ENCODE measurements around the gene ZNF500. TPM values are rescaled to one million over a fixed set of nuclear protein-coding genes. Genes with fewer than 3 reads are reported as not detected.

ZNF500 gene
- total and polyA plus RNA-seq, 10 of the 15 experiments (the other 5 are each of a cell fraction or from before 2014, with no cell fraction given) = 0.99 to 13.1 (median 5.5) TPM

- TF ChIP-seq ZNF592 (IDR thresholded peaks at IDR 0.05) (no peak), ASH2L (IDR thresholded peaks at IDR 0.05; ENCODE audit: borderline replicate concordance, low read depth) (no peak), YY1 (IDR thresholded peaks at IDR 0.05; ENCODE audit: low read depth, low read length) (no peak), MXI1 (IDR thresholded peaks at IDR 0.05; ENCODE audit: low read depth, low read length) (no peak), PAX8 (IDR thresholded peaks at IDR 0.05) (no peak), WRNIP1 (IDR thresholded peaks at IDR 0.05; ENCODE audit: borderline replicate concordance, low read depth, low read length) (no peak), SKIL (IDR thresholded peaks at IDR 0.05; ENCODE audit: low read depth, poor library complexity, severe bottlenecking) (no peak)
- TF ChIP-seq, protein P1, sequence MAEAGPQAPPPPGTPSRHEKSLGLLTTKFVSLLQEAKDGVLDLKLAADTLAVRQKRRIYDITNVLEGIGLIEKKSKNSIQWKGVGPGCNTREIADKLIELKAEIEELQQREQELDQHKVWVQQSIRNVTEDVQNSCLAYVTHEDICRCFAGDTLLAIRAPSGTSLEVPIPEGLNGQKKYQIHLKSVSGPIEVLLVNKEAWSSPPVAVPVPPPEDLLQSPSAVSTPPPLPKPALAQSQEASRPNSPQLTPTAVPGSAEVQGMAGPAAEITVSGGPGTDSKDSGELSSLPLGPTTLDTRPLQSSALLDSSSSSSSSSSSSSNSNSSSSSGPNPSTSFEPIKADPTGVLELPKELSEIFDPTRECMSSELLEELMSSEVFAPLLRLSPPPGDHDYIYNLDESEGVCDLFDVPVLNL (IDR thresholded peaks at IDR 0.05; ENCODE audit: low read depth, low read length) = no peak
- TF ChIP-seq, protein P2, sequence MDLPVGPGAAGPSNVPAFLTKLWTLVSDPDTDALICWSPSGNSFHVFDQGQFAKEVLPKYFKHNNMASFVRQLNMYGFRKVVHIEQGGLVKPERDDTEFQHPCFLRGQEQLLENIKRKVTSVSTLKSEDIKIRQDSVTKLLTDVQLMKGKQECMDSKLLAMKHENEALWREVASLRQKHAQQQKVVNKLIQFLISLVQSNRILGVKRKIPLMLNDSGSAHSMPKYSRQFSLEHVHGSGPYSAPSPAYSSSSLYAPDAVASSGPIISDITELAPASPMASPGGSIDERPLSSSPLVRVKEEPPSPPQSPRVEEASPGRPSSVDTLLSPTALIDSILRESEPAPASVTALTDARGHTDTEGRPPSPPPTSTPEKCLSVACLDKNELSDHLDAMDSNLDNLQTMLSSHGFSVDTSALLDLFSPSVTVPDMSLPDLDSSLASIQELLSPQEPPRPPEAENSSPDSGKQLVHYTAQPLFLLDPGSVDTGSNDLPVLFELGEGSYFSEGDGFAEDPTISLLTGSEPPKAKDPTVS (IDR thresholded peaks at IDR 0.05; ENCODE audit: low read depth, low read length) = no peak
- TF ChIP-seq, protein P3, sequence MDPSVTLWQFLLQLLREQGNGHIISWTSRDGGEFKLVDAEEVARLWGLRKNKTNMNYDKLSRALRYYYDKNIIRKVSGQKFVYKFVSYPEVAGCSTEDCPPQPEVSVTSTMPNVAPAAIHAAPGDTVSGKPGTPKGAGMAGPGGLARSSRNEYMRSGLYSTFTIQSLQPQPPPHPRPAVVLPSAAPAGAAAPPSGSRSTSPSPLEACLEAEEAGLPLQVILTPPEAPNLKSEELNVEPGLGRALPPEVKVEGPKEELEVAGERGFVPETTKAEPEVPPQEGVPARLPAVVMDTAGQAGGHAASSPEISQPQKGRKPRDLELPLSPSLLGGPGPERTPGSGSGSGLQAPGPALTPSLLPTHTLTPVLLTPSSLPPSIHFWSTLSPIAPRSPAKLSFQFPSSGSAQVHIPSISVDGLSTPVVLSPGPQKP (IDR thresholded peaks at IDR 0.05; ENCODE audit: low read depth, low read length) = no peak
- H4K20me1 ChIP-seq (ENCODE audit: control insufficient read depth, insufficient read depth) = no peaks in the 10 kb centered on the region
- peaks cover 5% of the 10 kb centered on the region; the same call in 1 of the 2 replicates for H3K4me1 ChIP-seq (ENCODE audit: control insufficient read depth, insufficient read depth, low read length)
- H3K36me3 ChIP-seq (ENCODE audit: control insufficient read depth in 2 of 2, insufficient read depth in 2 of 2, low read length in 1 of 2) = peaks cover 3 to 12% of the 10 kb centered on the region in 2 experiments
- no peak overlapping the region for H2AFZ ChIP-seq (ENCODE audit: control insufficient read depth, low read depth, low read length)
- no peak overlapping the region for H3K4me2 ChIP-seq (ENCODE audit: control insufficient read depth, insufficient read depth)
- peaks cover 17% of the 10 kb centered on the region for H3K79me2 ChIP-seq (ENCODE audit: control insufficient read depth, insufficient read depth, low read length)
- RAD21 ChIA-PET (ENCODE audit: unreplicated experiment) = no interaction called here
- DNase-seq (ENCODE audit: low read depth, low spot score) (no peak), FAIRE-seq (no peak), ATAC-seq (no peak)
- no peak overlapping the region for H3K27ac ChIP-seq (ENCODE audit: control insufficient read depth, insufficient read depth)
- SMC1A ChIA-PET (ENCODE audit: uncharacterized antibody, unreplicated experiment) = no interaction called here
- intact Hi-C loops (cut with micrococcal nuclease; ENCODE audit: unreplicated experiment) (no loop called here), in situ Hi-C loops (cut with MboI) (no loop called here)
- no peak overlapping the region for H3K9ac ChIP-seq (ENCODE audit: control insufficient read depth, insufficient read depth, low read length)
- POLR2A ChIA-PET = no interaction called here
- no TSS peak for BruUV-seq (replicated peaks)
- H3K9me3 ChIP-seq (replicated peaks; ENCODE audit: control insufficient read depth, insufficient read depth, low read length) = no peaks in the 10 kb centered on the region
- 98% methylated on average over 7 of the region's 9 CpGs for WGBS (ENCODE audit: insufficient coverage, insufficient replicate concordance, low lambda C conversion rate, missing lambda C conversion rate)
- CTCF ChIA-PET = interaction anchor here (0.6 kb wide), 1 partner anchor 47 kb away, joined by 4 read pairs; no protein-coding TSS in a partner anchor
- H3K4me3 ChIP-seq = no peak overlapping the region
- no peaks in the 10 kb centered on the region for H3K27me3 ChIP-seq (replicated peaks in 1 of 2; ENCODE audit: control insufficient read depth in 2 of 2, insufficient read depth in 2 of 2, low read length in 1 of 2)
Measured at GRCh38 chr16:4762205-4762604, 4.8 kb downstream of the ZNF500 start.
